GM23338 (cell line): ENCODE data around the gene TELO2. TPM values are rescaled to one million over a fixed set of nuclear protein-coding genes. Genes with fewer than 3 reads are reported as not detected.

ENCODE experiments used
- ATAC-seq: fragments of 200-7000 bp; cut with Tn5 transposase; 3 replicates; pipeline ENCODE4 v1.9.1; 2020
- DNase-seq: peaks from one replicate; pipeline ENCODE4 v3.0.0-alpha.2; 2015; ENCODE audit warnings: low spot score
- H2AFZ ChIP-seq: fragments of 200-600 bp; sonication (generic); 2 replicates; pipeline ENCODE4 v1.8.0; 2016; ENCODE audit warnings: antibody characterized with exemption, mild to moderate bottlenecking, moderate library complexity
- H3F3A ChIP-seq: fragments of 200-600 bp; sonication (generic); replicated peaks from 2 replicates; pipeline ENCODE4 v1.8.0; 2017; ENCODE audit warnings: antibody characterized with exemption, mixed run types, low read depth
- H3K27ac ChIP-seq: fragments of 200-600 bp; sonication (generic); 2 replicates; pipeline ENCODE4 v1.6.1; 2016; ENCODE audit warnings: low read depth
- H3K27me3 ChIP-seq: fragments of 200-600 bp; sonication (generic); 2 replicates; pipeline ENCODE4 v1.8.0; 2016; ENCODE audit warnings: mild to moderate bottlenecking, mixed run types, moderate library complexity; ENCODE audit not compliant: insufficient read depth
- H3K36me3 ChIP-seq: fragments of 200-600 bp; sonication (generic); 2 replicates; pipeline ENCODE4 v1.8.0; 2016; ENCODE audit warnings: mild to moderate bottlenecking; ENCODE audit not compliant: insufficient read depth
- H3K4me1 ChIP-seq: fragments of 200-600 bp; sonication (generic); 2 replicates; pipeline ENCODE4 v1.8.0; 2016; ENCODE audit warnings: mild to moderate bottlenecking, moderate library complexity; ENCODE audit not compliant: insufficient read depth
- H3K4me2 ChIP-seq: fragments of 200-600 bp; sonication (generic); 2 replicates; pipeline ENCODE4 v1.7.1; 2017; ENCODE audit warnings: mixed run types
- H3K4me3 ChIP-seq: fragments of 200-600 bp; sonication (generic); 2 replicates; pipeline ENCODE4 v1.6.1; 2016; ENCODE audit warnings: mixed run types
- H3K79me2 ChIP-seq: fragments of 200-600 bp; sonication (generic); replicated peaks from 2 replicates; pipeline ENCODE4 v1.8.0; 2017; ENCODE audit warnings: mild to moderate bottlenecking; ENCODE audit not compliant: insufficient read depth
- H3K9me2 ChIP-seq: fragments of 200-600 bp; sonication (generic); 2 replicates; pipeline ENCODE4 v1.8.0; 2017; ENCODE audit not compliant: insufficient read depth
- H4K20me1 ChIP-seq: fragments of 200-600 bp; sonication (generic); replicated peaks from 2 replicates; pipeline ENCODE4 v1.8.0; 2017; ENCODE audit warnings: mild to moderate bottlenecking; ENCODE audit not compliant: insufficient read depth
- H3K27ac Mint-ChIP-seq: 2 replicates; pipeline ENCODE4 v1.8.0; 2020; ENCODE audit warnings: inconsistent platforms, mild to moderate bottlenecking, moderate library complexity, mixed read lengths
- H3K27me3 Mint-ChIP-seq: 3 replicates; pipeline ENCODE4 v1.8.0; 2022; ENCODE audit warnings: low read depth, mild to moderate bottlenecking, moderate library complexity, mixed read lengths, inconsistent platforms; ENCODE audit not compliant: insufficient read depth, poor library complexity
- H3K36me3 Mint-ChIP-seq: 3 replicates; pipeline ENCODE4 v1.8.0; 2021; ENCODE audit warnings: low read depth, mild to moderate bottlenecking, inconsistent platforms, moderate library complexity, mixed read lengths
- H3K4me1 Mint-ChIP-seq: 3 replicates; pipeline ENCODE4 v1.8.0; 2020; ENCODE audit warnings: mild to moderate bottlenecking, inconsistent platforms, mixed read lengths
- H3K4me3 Mint-ChIP-seq: 3 replicates; pipeline ENCODE4 v1.8.0; 2021; ENCODE audit warnings: moderate library complexity, mild to moderate bottlenecking, inconsistent platforms, mixed read lengths
- H3K9me3 Mint-ChIP-seq: 3 replicates; pipeline ENCODE4 v1.8.0; 2020; ENCODE audit warnings: moderate library complexity, mild to moderate bottlenecking, inconsistent platforms, mixed read lengths
- CTCF ChIP-seq, 2 experiments: fragments of 200-600 bp in 1 of 2; sonication (generic) in 1 of 2; conservative IDR thresholded peaks; 2 replicates each; pipeline versions ENCODE4 v1.5.1 to v1.6.1; 2016 to 2017; ENCODE audit warnings: antibody characterized with exemption in 2 of 2, low read depth in 2 of 2, mild to moderate bottlenecking in 2 of 2, moderate library complexity in 1 of 2
- ETS1 ChIP-seq: IDR thresholded peaks from 2 replicates; pipeline ENCODE4 v1.6.1; 2016; ENCODE audit warnings: antibody characterized with exemption
- EZH2 ChIP-seq: fragments of 200-600 bp; sonication (generic); IDR thresholded peaks from one replicate; pipeline ENCODE4 v1.8.0; 2017; ENCODE audit warnings: antibody characterized with exemption, mild to moderate bottlenecking, low read depth; ENCODE audit not compliant: unreplicated experiment
- EZH2phosphoT487 ChIP-seq: fragments of 200-600 bp; sonication (generic); IDR thresholded peaks from one replicate; pipeline ENCODE4 v1.8.1; 2018; ENCODE audit warnings: antibody characterized with exemption; ENCODE audit not compliant: unreplicated experiment
- JUNB ChIP-seq: IDR thresholded peaks from one replicate; pipeline ENCODE4 v1.6.1; 2016; ENCODE audit warnings: antibody characterized with exemption; ENCODE audit not compliant: unreplicated experiment
- NANOG ChIP-seq: IDR thresholded peaks from 2 replicates; pipeline ENCODE4 v1.6.1; 2016; ENCODE audit warnings: antibody characterized with exemption, borderline replicate concordance
- POLR2AphosphoS5 ChIP-seq: IDR thresholded peaks from 2 replicates; pipeline ENCODE4 v1.6.1; 2016; ENCODE audit warnings: antibody characterized with exemption, low read depth
- REST ChIP-seq: IDR thresholded peaks from one replicate; pipeline ENCODE4 v1.6.1; 2018; ENCODE audit warnings: antibody characterized with exemption; ENCODE audit not compliant: unreplicated experiment
- STAT1 ChIP-seq: IDR thresholded peaks from one replicate; pipeline ENCODE4 v1.6.1; 2016; ENCODE audit warnings: antibody characterized with exemption; ENCODE audit not compliant: unreplicated experiment
- ZNF114 ChIP-seq: fragments of 250-450 bp; sonication (Bioruptor Pico); IDR thresholded peaks from 2 replicates; pipeline ENCODE4 v1.5.0; 2020; ENCODE audit warnings: mild to moderate bottlenecking, moderate library complexity
- ZNF331 ChIP-seq: fragments of 250-450 bp; sonication (Bioruptor Pico); IDR thresholded peaks from 2 replicates; pipeline ENCODE4 v1.5.0; 2020; ENCODE audit warnings: low read depth, mild to moderate bottlenecking, moderate library complexity
- polyA plus RNA-seq: library from polyadenylated mRNA; unstranded; fragments of >200 nt; fragmentation: Nextera tagmentation; extraction: Ambion mirVana; gene quantifications from 2 replicates; pipeline ENCODE4 v1.2.1, GENCODE V29; 2016
- total RNA-seq: library from RNA; depleted of rRNA; stranded (reverse); fragments of >200 nt; shearing (Covaris generic); gene quantifications from 2 replicates; pipeline ENCODE4 v1.2.3, GENCODE V29; 2014

TELO2 gene
- total and polyA plus RNA-seq, 2 experiments from 2014 or later, result 45.4 to 76.0 TPM

GRCh38 chr16:1508494-1509187 is 15.5 kb downstream of the TELO2 start:
- Histone ChIP-seq H4K20me1 (peaks cover 4% of the 10 kb centered on the region; the same call in 1 of the 2 replicates), H3K4me2 (no peak overlapping the region), H3K27ac (no peak overlapping the region), H3F3A (no peaks in the 10 kb centered on the region), H3K36me3 (no peaks in the 10 kb centered on the region), H3K27me3 (no peaks in the 10 kb centered on the region), H2AFZ (no peak overlapping the region), H3K4me1 (no peaks in the 10 kb centered on the region), H3K9me2 (no peaks in the 10 kb centered on the region), H3K79me2 (no peaks in the 10 kb centered on the region), H3K4me3 (no peak overlapping the region)
- Mint-ChIP-seq H3K4me3 (no peak overlapping the region), H3K4me1 (no peaks in the 10 kb centered on the region), H3K27me3 (peaks cover 10% of the 10 kb centered on the region), H3K27ac (no peak overlapping the region), H3K36me3 (peaks cover 32% of the 10 kb centered on the region), H3K9me3 (peaks cover 9% of the 10 kb centered on the region; the same call in 1 of the 3 replicates)
- ATAC-seq (no peak), DNase-seq (no peak)
- TF ChIP-seq STAT1 (no peak), ZNF114 (no peak), REST (no peak), EZH2phosphoT487 (no peak), EZH2 (no peak), ZNF331 (CRISPR knock-in tag) (no peak), JUNB (no peak), CTCF (conservative IDR thresholded peaks at IDR 0.05; ENCODE audit: low read depth in 2 of 2) (no peak), POLR2AphosphoS5 (no peak), NANOG (no peak), ETS1 (no peak)
